Kidney (tissue), 14 donors: ENCODE data around the gene LARGE1. TPM values are rescaled to one million over a fixed set of nuclear protein-coding genes. Genes with fewer than 3 reads are reported as not detected.

Experiments used
- DNase-seq, 5 donors: peaks; one replicate each; pipeline ENCODE4 v3.0.0-alpha.2; 2013 to 2020
- FAIRE-seq: peaks from 2 replicates; lab custom pipeline; 2012; peaks lifted over from hg19 to GRCh38; lab: Jason Lieb, UNC
- H3K27ac ChIP-seq, 2 donors: one replicate each; pipeline ENCODE4 v1.7.0; 2013; ENCODE audit warnings: low read depth in 2 of 2, low read length in 2 of 2, inconsistent platforms in 1 of 2
- H3K27me3 ChIP-seq: one replicate; pipeline ENCODE4 v1.7.1; 2013; ENCODE audit warnings: low read length, inconsistent platforms; ENCODE audit not compliant: control insufficient read depth, insufficient read depth
- H3K36me3 ChIP-seq, 3 donors: one replicate each; pipeline versions ENCODE4 v1.7.0 to v1.7.1; 2013; ENCODE audit warnings: low read length in 3 of 3, control low read depth in 1 of 3, inconsistent platforms in 1 of 3; ENCODE audit not compliant: insufficient read depth in 3 of 3, control insufficient read depth in 2 of 3
- H3K4me1 ChIP-seq, 3 donors: one replicate each; pipeline versions ENCODE4 v1.7.0 to v1.7.1; 2013; ENCODE audit warnings: low read length in 3 of 3, inconsistent platforms in 1 of 3, low read depth in 1 of 3; ENCODE audit not compliant: control insufficient read depth in 2 of 3, insufficient read depth in 2 of 3
- H3K4me3 ChIP-seq, 3 donors: one replicate each; pipeline versions ENCODE4 v1.7.0 to v1.8.1; 2013; ENCODE audit warnings: low read length in 3 of 3, control low read depth in 1 of 3, inconsistent platforms in 1 of 3
- H3K9ac ChIP-seq, 3 donors: one replicate each; pipeline versions ENCODE4 v1.7.0 to v1.7.1; 2013; ENCODE audit warnings: low read length in 3 of 3, control low read depth in 1 of 3, inconsistent platforms in 1 of 3
- H3K9me3 ChIP-seq, 3 donors: one replicate each; pipeline versions ENCODE4 v1.7.0 to v1.7.1; 2013; ENCODE audit warnings: low read length in 3 of 3, control low read depth in 1 of 3, inconsistent platforms in 1 of 3; ENCODE audit not compliant: control insufficient read depth in 2 of 3, insufficient read depth in 1 of 3
- CTCF ChIP-seq: IDR thresholded peaks from 3 replicates; pipeline ENCODE4 v1.5.1; 2012; ENCODE audit warnings: mild to moderate bottlenecking, moderate library complexity, borderline replicate concordance; ENCODE audit not compliant: insufficient read depth; ENCODE audit errors: extremely low read depth
- intact Hi-C: fragments of 100-400 bp; cut with DNase I; formaldehyde crosslinking; loops from one replicate; pipeline ENCODE4 v1.11.1; 2022
- polyA plus RNA-seq: library from polyadenylated mRNA; stranded (reverse); fragments of 350-450 nt; fragmentation: Illumina TruSeq; extraction: RNeasy Lipid Tissue Mini Kit (QIAGEN cat#74804); gene quantifications from one replicate; pipeline ENCODE4 v1.2.3, GENCODE V29; 2014; ENCODE audit warnings: low read depth, low replicate concordance; ENCODE audit not compliant: insufficient read depth
- total RNA-seq: library from RNA; stranded (reverse); fragmentation: NEBNext Ultra II Directional; extraction: Animal tissue kit (Norgen Biotek cat#: 25700); gene quantifications from one replicate; pipeline ENCODE4 v1.2.1, GENCODE V29; 2021
- donor health status: control.
- donor health status: control.
- donor health status: control.
- donor health status: control.
- donor health status: control.
- donor health status: DM: yes; HTN: yes; CAD: no.
- donor health status: Normal renal cell carcinoma (clear cell type).

LARGE1 gene
- total and polyA plus RNA-seq, 2 donors from 2014 or later: 5.0 to 22.9 TPM

GRCh38 chr22:33288078-33288477, 632.2 kb downstream of the LARGE1 start:
- Histone ChIP-seq H3K9me3 (no peaks in the 10 kb centered on the region), H3K27ac (no peak overlapping the region), H3K4me3 (no peak overlapping the region), H3K27me3 (no peaks in the 10 kb centered on the region), H3K36me3 (no peaks in the 10 kb centered on the region), H3K9ac (no peak overlapping the region), H3K4me1 (no peaks in the 10 kb centered on the region)
- intact Hi-C loops: no loop called here
- FAIRE-seq (no peak), DNase-seq (no peak)
- no peak for TF ChIP-seq CTCF

DNA sequence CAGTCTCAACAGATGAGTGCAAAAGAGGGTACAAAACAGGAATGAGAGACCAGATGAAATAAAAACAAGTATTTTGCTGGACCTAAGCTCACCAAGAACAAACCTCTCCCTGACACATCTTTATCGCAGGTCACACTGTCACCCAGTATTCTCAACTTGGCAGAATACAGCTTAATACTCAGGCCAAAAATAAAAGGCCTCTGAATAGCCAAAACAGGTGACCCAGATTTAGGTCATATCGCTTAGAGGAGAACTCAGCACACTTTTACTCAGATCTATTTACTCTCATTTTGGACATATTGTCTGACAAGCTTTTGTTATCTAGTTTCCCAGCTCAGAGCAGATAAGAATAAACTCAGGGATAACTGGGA, 645.2 kb downstream of the LARGE1 start:
- H3K4me3 ChIP-seq: no peak overlapping the region
- no peaks in the 10 kb centered on the region for H3K9me3 ChIP-seq
- intact Hi-C loops: no loop called here
- no peak overlapping the region for H3K27ac ChIP-seq
- DNase-seq (no peak), FAIRE-seq (no peak)
- H3K9ac ChIP-seq: no peak overlapping the region
- no peak for TF ChIP-seq CTCF
- H3K27me3 ChIP-seq: no peaks in the 10 kb centered on the region
- peaks cover 0 to 6% (median 3%) of the 10 kb centered on the region in 3 donors for H3K4me1 ChIP-seq
- no peaks in the 10 kb centered on the region for H3K36me3 ChIP-seq

DNA sequence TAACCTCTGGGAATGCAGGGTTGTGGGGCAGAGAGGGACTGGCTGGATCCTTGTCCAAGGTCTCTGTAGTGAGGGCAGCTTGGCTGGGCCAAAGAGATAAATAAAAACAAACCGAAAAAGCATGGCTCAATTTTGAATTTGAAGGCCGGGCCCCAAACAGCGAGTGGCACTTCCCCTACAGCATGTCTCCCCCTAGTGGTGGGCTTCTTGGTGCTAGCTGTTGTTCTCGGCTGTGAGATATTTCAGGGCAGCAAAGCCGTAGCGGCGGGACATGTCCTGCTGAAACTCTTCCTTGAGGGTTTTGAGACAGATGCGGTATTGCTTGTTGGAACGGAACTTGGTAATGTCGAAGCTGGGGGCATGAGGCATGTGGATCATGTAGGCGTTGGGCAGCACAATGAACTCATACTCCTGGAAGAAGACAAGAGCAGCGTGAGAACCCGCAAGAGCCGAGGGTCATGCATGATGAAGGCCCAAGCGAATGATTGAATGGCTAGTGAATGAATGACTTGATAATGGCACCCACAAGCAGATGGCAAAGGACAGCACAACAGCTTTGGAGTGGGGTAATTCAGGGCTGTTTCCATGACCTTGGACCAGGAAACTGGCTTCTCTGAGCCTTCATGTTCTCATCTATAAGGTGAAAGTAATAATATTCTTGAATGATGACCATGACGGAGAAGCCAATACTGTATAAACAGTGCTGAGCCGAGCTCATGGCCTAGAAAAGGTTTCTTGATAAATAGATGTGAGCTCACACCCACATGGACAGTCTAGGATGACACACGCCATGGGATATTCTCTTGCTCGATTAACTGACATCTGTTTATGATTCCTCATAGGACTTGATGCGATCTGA, 645.8 kb downstream of the LARGE1 start:
- no peak overlapping the region for H3K9ac ChIP-seq
- no peaks in the 10 kb centered on the region for H3K36me3 ChIP-seq
- no peak overlapping the region for H3K4me3 ChIP-seq
- TF ChIP-seq CTCF: peak; percentile 27
- H3K27ac ChIP-seq: no peak overlapping the region
- no peak for FAIRE-seq
- peaks cover 0 to 6% (median 3%) of the 10 kb centered on the region in 3 donors for H3K4me1 ChIP-seq
- no peaks in the 10 kb centered on the region for H3K9me3 ChIP-seq
- DNase-seq: no peak
- no peaks in the 10 kb centered on the region for H3K27me3 ChIP-seq
- intact Hi-C loops: no loop called here
